GM21786 (cell line): ENCODE data around the gene SF1.

Experiments
- ATAC-seq: cut with Tn5 transposase; IDR thresholded peaks from one replicate; pipeline ENCODE4 v1.9.1; 2021; ENCODE audit not compliant: unreplicated experiment

The SF1 gene

GRCh38 chr11:64762674-64763525 lies 15.4 kb downstream of the SF1 start:
- no peak for ATAC-seq

GRCh38 chr11:64762277-64762673 lies 16.1 kb downstream of the SF1 start:
- no peak for ATAC-seq

GRCh38 chr11:64760759-64761420 lies 17.5 kb downstream of the SF1 start:
- no peak for ATAC-seq

GRCh38 chr11:64759722-64760719 lies 18.3 kb downstream of the SF1 start, which contains the start of gene PYGM:
PYGM (minus strand) TSS chr11:64759974; CDS start chr11:64759898, 76 bp downstream.
- no peak for ATAC-seq

- no peak for ATAC-seq
Observed at GRCh38 chr11:64759131-64759721, 19.1 kb downstream of the SF1 start.

GRCh38 chr11:64758330-64759079 lies 19.8 kb downstream of the SF1 start:
- ATAC-seq, result no peak

GRCh38 chr11:64757549-64758329 lies 20.6 kb downstream of the SF1 start:
- ATAC-seq, result no peak

GRCh38 chr11:64755681-64756361 lies 22.5 kb downstream of the SF1 start:
- ATAC-seq, result no peak

- ATAC-seq, result no peak
Observed at GRCh38 chr11:64754919-64755662, 23.3 kb downstream of the SF1 start.

- ATAC-seq, result no peak
Observed at GRCh38 chr11:64754124-64754918, 24.0 kb downstream of the SF1 start.

GRCh38 chr11:64753380-64754123 lies 24.8 kb downstream of the SF1 start:
- ATAC-seq, result no peak

GRCh38 chr11:64753019-64753379 lies 25.3 kb downstream of the SF1 start:
- no peak for ATAC-seq

GRCh38 chr11:64752175-64752970 lies 26.0 kb downstream of the SF1 start:
- no peak for ATAC-seq

GRCh38 chr11:64751580-64751979 lies 26.8 kb downstream of the SF1 start:
- ATAC-seq, result no peak

- ATAC-seq, result no peak
Observed at GRCh38 chr11:64751136-64751535, 27.2 kb downstream of the SF1 start.
